ENCODE results near the gene RAB11FIP3.
A peak's percentile ranks its signal among the peaks of the same experiment; 100 is the strongest.
"Not testable (repeated sequence)": the region's sequence is repeated elsewhere in the genome, so short reads cannot be mapped to it uniquely, and the experiment has no call there.

Gene RAB11FIP3

GRCh38 chr16:391885-392335 lies 33.5 kb upstream of the RAB11FIP3 start:
- peak; percentile 57 to 86 (median 63) for DNase-seq (ENCODE audit: low read depth in 3 of 3)

GRCh38 chr16:392450-393030 lies 32.9 kb upstream of the RAB11FIP3 start:
- no peak for DNase-seq (ENCODE audit: low read depth in 3 of 3)

GRCh38 chr16:396199-396598 lies 29.2 kb upstream of the RAB11FIP3 start:
- no peak for DNase-seq (ENCODE audit: low read depth in 3 of 3)

GRCh38 chr16:396605-397004 lies 28.8 kb upstream of the RAB11FIP3 start:
- DNase-seq (ENCODE audit: low read depth in 3 of 3), result no peak

- DNase-seq (ENCODE audit: low read depth in 3 of 3), result no peak
Observed at GRCh38 chr16:397135-397661, 28.3 kb upstream of the RAB11FIP3 start, which contains the start of gene NME4. Gene NME4 (plus strand): TSS chr16:397199. CDS start chr16:397223, 24 bp downstream.

- DNase-seq (ENCODE audit: low read depth in 3 of 3), result no peak
Observed at GRCh38 chr16:397736-398332, 27.6 kb upstream of the RAB11FIP3 start.

GRCh38 chr16:398561-399339 lies 26.7 kb upstream of the RAB11FIP3 start:
- DNase-seq (ENCODE audit: low read depth in 3 of 3), result no peak

GRCh38 chr16:399340-400019 lies 26.0 kb upstream of the RAB11FIP3 start:
- no peak for DNase-seq (ENCODE audit: low read depth in 3 of 3)

- no peak for DNase-seq (ENCODE audit: low read depth in 3 of 3)
Observed at GRCh38 chr16:400061-400591, 25.3 kb upstream of the RAB11FIP3 start.

- peak; percentile 98 to 99 (median 98) for DNase-seq (ENCODE audit: low read depth in 3 of 3)
Observed at GRCh38 chr16:401468-402348, 23.7 kb upstream of the RAB11FIP3 start, which contains the start of gene DECR2. Gene DECR2 (plus strand): TSS chr16:401885. CDS start chr16:401964, 79 bp downstream.

- DNase-seq (ENCODE audit: low read depth in 3 of 3), result no peak
Observed at GRCh38 chr16:404971-405486, 20.4 kb upstream of the RAB11FIP3 start.

- DNase-seq (ENCODE audit: low read depth in 3 of 3), result no peak
Observed at GRCh38 chr16:405548-406506, 19.6 kb upstream of the RAB11FIP3 start.

GRCh38 chr16:407253-407652 lies 18.2 kb upstream of the RAB11FIP3 start:
- no peak for DNase-seq (ENCODE audit: low read depth in 3 of 3)

- no peak for DNase-seq (ENCODE audit: low read depth in 3 of 3)
Observed at GRCh38 chr16:410516-411178, 14.8 kb upstream of the RAB11FIP3 start.

GRCh38 chr16:411576-412265 lies 13.7 kb upstream of the RAB11FIP3 start:
- DNase-seq (ENCODE audit: low read depth in 3 of 3), result no peak

GRCh38 chr16:414395-415169 lies 10.9 kb upstream of the RAB11FIP3 start:
- no peak for DNase-seq (ENCODE audit: low read depth in 3 of 3)

GRCh38 chr16:415170-415498 lies 10.3 kb upstream of the RAB11FIP3 start:
- DNase-seq (ENCODE audit: low read depth in 3 of 3), result not testable (repeated sequence)
